Measurements from ENCODE around the gene PRXL2A.

DNA sequence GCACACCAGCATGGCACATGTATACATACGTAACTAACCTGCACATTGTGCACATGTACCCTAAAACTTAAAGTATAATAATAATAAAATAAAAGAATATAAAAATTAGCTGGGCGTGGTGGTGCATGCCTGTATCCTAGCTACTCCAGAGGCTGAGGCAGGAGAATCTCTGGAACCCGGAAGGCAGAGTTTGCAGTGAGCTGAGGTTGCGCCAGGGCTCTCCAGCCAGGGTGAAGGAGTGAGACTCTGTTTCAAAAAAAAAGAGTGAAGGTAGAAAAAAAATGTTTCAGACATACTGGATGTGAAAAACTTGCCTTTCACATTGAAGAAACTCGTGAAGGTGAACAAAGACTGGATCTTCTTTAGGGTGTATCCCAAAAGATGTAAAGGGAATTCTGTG, 72.5 kb downstream of the PRXL2A start:
- TF ChIP-seq ZFP30 (CRISPR knock-in tag; IDR thresholded peaks at IDR 0.05) (no peak), ZNF8 (CRISPR knock-in tag; IDR thresholded peaks at IDR 0.05) (no peak), GLIS3 (CRISPR knock-in tag; IDR thresholded peaks at IDR 0.05) (no peak), OSR1 (CRISPR knock-in tag; IDR thresholded peaks at IDR 0.05) (no peak), RARB (CRISPR knock-in tag; IDR thresholded peaks at IDR 0.05) (no peak), ZFP3 (CRISPR knock-in tag; IDR thresholded peaks at IDR 0.05) (no peak), TCF4 (CRISPR knock-in tag; IDR thresholded peaks at IDR 0.05; ENCODE audit: borderline replicate concordance) (no peak)
- TF ChIP-seq, protein P1, sequence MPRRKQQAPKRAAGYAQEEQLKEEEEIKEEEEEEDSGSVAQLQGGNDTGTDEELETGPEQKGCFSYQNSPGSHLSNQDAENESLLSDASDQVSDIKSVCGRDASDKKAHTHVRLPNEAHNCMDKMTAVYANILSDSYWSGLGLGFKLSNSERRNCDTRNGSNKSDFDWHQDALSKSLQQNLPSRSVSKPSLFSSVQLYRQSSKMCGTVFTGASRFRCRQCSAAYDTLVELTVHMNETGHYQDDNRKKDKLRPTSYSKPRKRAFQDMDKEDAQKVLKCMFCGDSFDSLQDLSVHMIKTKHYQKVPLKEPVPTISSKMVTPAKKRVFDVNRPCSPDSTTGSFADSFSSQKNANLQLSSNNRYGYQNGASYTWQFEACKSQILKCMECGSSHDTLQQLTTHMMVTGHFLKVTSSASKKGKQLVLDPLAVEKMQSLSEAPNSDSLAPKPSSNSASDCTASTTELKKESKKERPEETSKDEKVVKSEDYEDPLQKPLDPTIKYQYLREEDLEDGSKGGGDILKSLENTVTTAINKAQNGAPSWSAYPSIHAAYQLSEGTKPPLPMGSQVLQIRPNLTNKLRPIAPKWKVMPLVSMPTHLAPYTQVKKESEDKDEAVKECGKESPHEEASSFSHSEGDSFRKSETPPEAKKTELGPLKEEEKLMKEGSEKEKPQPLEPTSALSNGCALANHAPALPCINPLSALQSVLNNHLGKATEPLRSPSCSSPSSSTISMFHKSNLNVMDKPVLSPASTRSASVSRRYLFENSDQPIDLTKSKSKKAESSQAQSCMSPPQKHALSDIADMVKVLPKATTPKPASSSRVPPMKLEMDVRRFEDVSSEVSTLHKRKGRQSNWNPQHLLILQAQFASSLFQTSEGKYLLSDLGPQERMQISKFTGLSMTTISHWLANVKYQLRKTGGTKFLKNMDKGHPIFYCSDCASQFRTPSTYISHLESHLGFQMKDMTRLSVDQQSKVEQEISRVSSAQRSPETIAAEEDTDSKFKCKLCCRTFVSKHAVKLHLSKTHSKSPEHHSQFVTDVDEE (CRISPR knock-in tag; IDR thresholded peaks at IDR 0.05): no peak
- TF ChIP-seq, protein P2, sequence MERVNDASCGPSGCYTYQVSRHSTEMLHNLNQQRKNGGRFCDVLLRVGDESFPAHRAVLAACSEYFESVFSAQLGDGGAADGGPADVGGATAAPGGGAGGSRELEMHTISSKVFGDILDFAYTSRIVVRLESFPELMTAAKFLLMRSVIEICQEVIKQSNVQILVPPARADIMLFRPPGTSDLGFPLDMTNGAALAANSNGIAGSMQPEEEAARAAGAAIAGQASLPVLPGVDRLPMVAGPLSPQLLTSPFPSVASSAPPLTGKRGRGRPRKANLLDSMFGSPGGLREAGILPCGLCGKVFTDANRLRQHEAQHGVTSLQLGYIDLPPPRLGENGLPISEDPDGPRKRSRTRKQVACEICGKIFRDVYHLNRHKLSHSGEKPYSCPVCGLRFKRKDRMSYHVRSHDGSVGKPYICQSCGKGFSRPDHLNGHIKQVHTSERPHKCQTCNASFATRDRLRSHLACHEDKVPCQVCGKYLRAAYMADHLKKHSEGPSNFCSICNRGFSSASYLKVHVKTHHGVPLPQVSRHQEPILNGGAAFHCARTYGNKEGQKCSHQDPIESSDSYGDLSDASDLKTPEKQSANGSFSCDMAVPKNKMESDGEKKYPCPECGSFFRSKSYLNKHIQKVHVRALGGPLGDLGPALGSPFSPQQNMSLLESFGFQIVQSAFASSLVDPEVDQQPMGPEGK (CRISPR knock-in tag; IDR thresholded peaks at IDR 0.05; ENCODE audit: borderline replicate concordance): no peak
